K562 (cell line): ENCODE results near the gene FKBP2. TPM values are rescaled to one million over a fixed set of nuclear protein-coding genes. Genes with fewer than 3 reads are reported as not detected.
A peak's percentile ranks its signal among the peaks of the same experiment; 100 is the strongest.

Experiments
- ATAC-seq: fragments of 200-7000 bp; cut with Tn5 transposase; 3 replicates; pipeline ENCODE4 v1.9.1; 2020; ENCODE audit warnings: moderate library complexity
- Bru-seq: library from RNA; stranded (reverse); fragments of 400-500 nt; gene quantifications from one replicate; lab custom pipeline; 2021; lab: Mats Ljungman, UMichigan
- BruChase-seq, 2 experiments: library from RNA; stranded (reverse); fragments of 400-500 nt; gene quantifications; one replicate each; lab custom pipeline; 2021; lab: Mats Ljungman, UMichigan
- BruUV-seq: library from RNA; stranded (reverse); fragments of 400-500 nt; replicated peaks from 2 replicates; lab custom pipeline; 2021; lab: Mats Ljungman, UMichigan
- CTCF ChIA-PET: fragments of 300-600 bp; formaldehyde crosslinking; extraction: SDS; loops from one replicate; lab custom pipeline; 2021; ENCODE audit warnings: low intra/inter-chr PET ratio; lab: Yijun Ruan, JAX
- POLR2A ChIA-PET: fragments of 300-600, 350-650 bp; sonication (Branson Sonifier 250); formaldehyde crosslinking; extraction: SDS; loops from one replicate; lab custom pipeline; 2021; ENCODE audit warnings: antibody characterized with exemption, inconsistent platforms; lab: Yijun Ruan, JAX
- DNase-seq, 4 experiments: peaks; one replicate each; pipeline versions ENCODE4 v3.0.0 to v3.0.0-alpha.2; 2011 to 2018; ENCODE audit warnings: low spot score in 3 of 4, mixed read lengths in 3 of 4; ENCODE audit errors: extremely low read depth in 1 of 4
- FAIRE-seq: peaks from 2 replicates; lab custom pipeline; 2011; peaks lifted over from hg19 to GRCh38; lab: Jason Lieb, UNC
- H2AFZ ChIP-seq: 2 replicates; pipeline ENCODE4 v1.6.0; 2011; ENCODE audit warnings: low read depth, low read length, control low read depth, inconsistent platforms
- H3K27ac ChIP-seq: fragments of 200-600 bp; 3 replicates; pipeline ENCODE4 v1.8.0; 2011; ENCODE audit warnings: low read depth, mild to moderate bottlenecking, control low read depth, inconsistent platforms, low read length, moderate library complexity, mixed read lengths; ENCODE audit errors: extremely low read depth
- H3K27me3 ChIP-seq, 2 experiments: fragments of 300-600 bp in 1 of 2; 2 replicates in 1 of 2; 3 replicates in 1 of 2; pipeline versions ENCODE4 v1.6.0 to v1.8.0; 2011; ENCODE audit warnings: inconsistent platforms in 2 of 2, low read length in 2 of 2, mild to moderate bottlenecking in 1 of 2, mixed read lengths in 1 of 2, moderate library complexity in 1 of 2; ENCODE audit not compliant: control insufficient read depth in 2 of 2, insufficient read depth in 2 of 2
- H3K36me3 ChIP-seq: fragments of 300-600 bp; 3 replicates; pipeline ENCODE4 v1.8.0; 2011; ENCODE audit warnings: mild to moderate bottlenecking, low read length, inconsistent platforms; ENCODE audit not compliant: control insufficient read depth, insufficient read depth
- H3K4me1 ChIP-seq, 2 experiments: fragments of 200-600 bp in 1 of 2; replicated peaks in 1 of 2; 2 replicates in 1 of 2; 3 replicates in 1 of 2; pipeline versions ENCODE4 v1.5.1 to v1.8.0; 2011; ENCODE audit warnings: inconsistent platforms in 2 of 2, low read length in 2 of 2, mild to moderate bottlenecking in 1 of 2, mixed read lengths in 1 of 2, moderate library complexity in 1 of 2; ENCODE audit not compliant: control insufficient read depth in 2 of 2, insufficient read depth in 2 of 2
- H3K4me2 ChIP-seq: 2 replicates; pipeline ENCODE4 v1.6.1; 2011; ENCODE audit warnings: low read length, control low read depth, inconsistent platforms, mixed read lengths; ENCODE audit not compliant: insufficient read depth
- H3K4me3 ChIP-seq: fragments of 200-600 bp; sonication (generic), shearing (Covaris generic); 2 replicates; pipeline ENCODE4 v1.5.1; 2016; ENCODE audit warnings: control low read depth, inconsistent platforms
- H3K79me2 ChIP-seq: fragments of 200-600 bp; 3 replicates; pipeline ENCODE4 v1.8.0; 2011; ENCODE audit warnings: low read length, inconsistent platforms; ENCODE audit not compliant: control insufficient read depth, insufficient read depth
- H3K9ac ChIP-seq, 2 experiments: 2 replicates each; pipeline versions ENCODE4 v1.6.0 to v1.6.1; 2011; ENCODE audit warnings: low read depth in 2 of 2, low read length in 2 of 2, control low read depth in 1 of 2, inconsistent platforms in 1 of 2, mild to moderate bottlenecking in 1 of 2, mixed read lengths in 1 of 2; ENCODE audit not compliant: insufficient read depth in 1 of 2
- H3K9me1 ChIP-seq: one replicate; pipeline ENCODE4 v1.6.0; 2011; ENCODE audit warnings: inconsistent platforms, mild to moderate bottlenecking, low read length, moderate library complexity; ENCODE audit not compliant: control insufficient read depth, insufficient read depth
- H3K9me3 ChIP-seq: replicated peaks from 2 replicates; pipeline ENCODE4 v1.5.1; 2011; ENCODE audit warnings: low read depth, low read length, inconsistent platforms; ENCODE audit not compliant: control insufficient read depth, insufficient read depth
- H4K20me1 ChIP-seq: replicated peaks from 2 replicates; pipeline ENCODE4 v1.6.1; 2011; ENCODE audit warnings: low read length, inconsistent platforms, mixed read lengths; ENCODE audit not compliant: control insufficient read depth, insufficient read depth
- BACH1 ChIP-seq: fragments of 200-800 bp; sonication (Bioruptor generic); IDR thresholded peaks from 2 replicates; pipeline ENCODE4 v1.6.1; 2016; ENCODE audit warnings: missing genetic modification characterization, missing compliant biosample characterization
- KAT8 ChIP-seq: fragments of 450-650 bp; IDR thresholded peaks from 2 replicates; pipeline ENCODE4 v1.6.1; 2016; ENCODE audit warnings: low read depth, mild to moderate bottlenecking
- NR4A1 ChIP-seq, 2 experiments: fragments of 250-450 bp in 1 of 2; fragments of 450-650 bp in 1 of 2; sonication (Bioruptor Pico) in 1 of 2; IDR thresholded peaks; 2 replicates each; pipeline versions ENCODE4 v1.4.0 to v1.6.1; 2016 to 2020; ENCODE audit warnings: mild to moderate bottlenecking in 2 of 2, missing compliant biosample characterization in 1 of 2, missing genetic modification characterization in 1 of 2, moderate library complexity in 1 of 2
- SAFB2 ChIP-seq: fragments of 200-400 bp; formaldehyde crosslinking; IDR thresholded peaks from 2 replicates; pipeline ENCODE4 v1.6.1; 2018; ENCODE audit warnings: borderline replicate concordance, low read length, low read depth, moderate library complexity; ENCODE audit not compliant: severe bottlenecking
- ZNF354B ChIP-seq: fragments of 250-450 bp; sonication (Bioruptor Pico); IDR thresholded peaks from 2 replicates; pipeline ENCODE4 v1.4.0; 2020
- WGBS: fragments of 100-300 bp; shearing (Covaris generic); methylation state at CpG from one replicate; pipeline ENCODE4 v1.1.6; 2016; ENCODE audit warnings: low coverage, mixed read lengths; ENCODE audit not compliant: insufficient coverage; ENCODE audit errors: missing lambda C conversion rate; 5-methylcytosine and 5-hydroxymethylcytosine counted together
- in situ Hi-C: fragments of 300-500 bp; cut with MboI; formaldehyde crosslinking; loops from 4 replicates; pipeline ENCODE4 v1.15.0; 2018; ENCODE audit warnings: inconsistent platforms, mixed read lengths
- intact Hi-C: fragments of 100-400 bp; cut with micrococcal nuclease; formaldehyde crosslinking; loops from 2 replicates; pipeline ENCODE4 v1.14.2; 2022
- long read RNA-seq, 3 experiments: library from polyadenylated mRNA in 2 of 3; library from RNA in 1 of 3; unstranded in 2 of 3; stranded (forward) in 1 of 3; transcript quantifications; one replicate each; pipeline ENCODE4 v2.0.0, GENCODE V29; 2019 to 2022
- polyA minus RNA-seq, 3 experiments: library from RNA; depleted of rRNA, polyadenylated mRNA; stranded (reverse); fragments of >200 nt; gene quantifications; 2 replicates each; pipeline ENCODE4 v1.2.3, GENCODE V29; 2011
- polyA plus RNA-seq, 8 experiments: library from polyadenylated mRNA; depleted of rRNA in 4 of 8; stranded (reverse) in 5 of 8; unstranded in 3 of 8; fragments of >200 nt; fragmentation: Nextera tagmentation in 2 of 8; fragmentation: Illumina TruSeq in 1 of 8; extraction: Ambion mirVana in 2 of 8; extraction: Trizol in 1 of 8; gene quantifications; 2 replicates each; pipeline versions ENCODE4 v1.2.1 to v1.2.3, GENCODE V29; 2011 to 2014; ENCODE audit warnings: inconsistent platforms in 1 of 8, missing spikeins in 1 of 8
- total RNA-seq, 7 experiments: library from RNA; depleted of rRNA in 6 of 7; stranded (reverse); fragments of >200 nt in 6 of 7; fragmentation: Illumina TruSeq in 2 of 7; extraction: Trizol in 2 of 7; gene quantifications; 2 replicates each; pipeline versions ENCODE4 v1.2.1 to v1.2.3, GENCODE V29; 2011 to 2021; ENCODE audit warnings: low replicate concordance in 1 of 7

FKBP2 gene
- 24.7 and 45.5 TPM in 2 replicates for total RNA-seq (2011; cell fraction: chromatin; rRNA removed; ENCODE audit: low replicate concordance)
- total RNA-seq (2011; cell fraction: nucleolus; rRNA removed): 58.4 and 66.4 TPM in 2 replicates
- 56.3 and 59.5 TPM in 2 replicates for total RNA-seq (2011; cell fraction: nucleoplasm; rRNA removed)
- total RNA-seq (2014; rRNA removed): 151 TPM in 2 replicates
- total RNA-seq (2014; rRNA removed; fragmentation: Illumina TruSeq; extraction: Trizol): 28.0 and 49.2 TPM in 2 replicates
- 73.1 and 79.0 TPM in 2 replicates for total RNA-seq (2015; rRNA removed; fragmentation: Illumina TruSeq; extraction: Trizol)
- total RNA-seq (2021): 44.5 and 58.1 TPM in 2 replicates
- 30.8 and 36.6 TPM in 2 replicates for polyA plus RNA-seq (2011; rRNA removed)
- 60.1 and 75.2 TPM in 2 replicates for polyA plus RNA-seq (2011; cell fraction: cytosol; rRNA removed)
- 52.4 and 56.6 TPM in 2 replicates for polyA plus RNA-seq (2011; cell fraction: nucleus; rRNA removed)
- polyA plus RNA-seq (2012): 115 and 123 TPM in 2 replicates
- 71.7 and 83.5 TPM in 2 replicates for polyA plus RNA-seq (2014; fragmentation: Illumina TruSeq; extraction: Trizol)
- polyA plus RNA-seq (2014; fragmentation: Nextera tagmentation; extraction: Ambion mirVana): 10 to 100 TPM in 1 of 2 experiments, 1 to 10 TPM in 1; 3.5 to 27.1 TPM
- 92.2 and 110 TPM in 2 replicates for polyA plus RNA-seq (2014; rRNA removed)
- polyA minus RNA-seq (2011; rRNA and poly(A)+ RNA removed): 10.6 and 16.1 TPM in 2 replicates
- polyA minus RNA-seq (2011; cell fraction: cytosol; rRNA and poly(A)+ RNA removed): 33.8 and 40.5 TPM in 2 replicates
- 7.8 and 14.2 TPM in 2 replicates for polyA minus RNA-seq (2011; cell fraction: nucleus; rRNA and poly(A)+ RNA removed)
- Bru-seq, nascent RNA: percentile 88 among the genes with signal in this experiment
- BruChase-seq, experiment 1, labeled RNA remaining after a 2-hour chase: percentile 82 among the genes with signal in this experiment
- BruChase-seq, experiment 2, labeled RNA remaining after a 6-hour chase: percentile 83 among the genes with signal in this experiment
- long read RNA-seq, experiment 1, transcript FKBP2-203 (6 exons, 613 nt): minor isoform, 6 of 228 reads
- long read RNA-seq, experiment 1, transcript FKBP2-201 (6 exons, 657 nt): major isoform, 113 of 228 reads
- long read RNA-seq, experiment 1, transcript FKBP2-202 (6 exons, 1,002 nt): minor isoform, 21 of 228 reads
- long read RNA-seq, experiment 1, partial matches to known transcripts: 71 of 228 reads
- long read RNA-seq, experiment 1, other reads (novel, unspliced or antisense): 17 of 228 reads
- long read RNA-seq, experiment 2, transcript FKBP2-201 (6 exons, 657 nt): major isoform, 39 of 86 reads
- long read RNA-seq, experiment 2, transcript FKBP2-202 (6 exons, 1,002 nt): minor isoform, 11 of 86 reads
- long read RNA-seq, experiment 2, partial matches to known transcripts: 21 of 86 reads
- long read RNA-seq, experiment 2, other reads (novel, unspliced or antisense): 15 of 86 reads
- long read RNA-seq, experiment 3, transcript FKBP2-201 (6 exons, 657 nt): major isoform, 52 of 76 reads
- long read RNA-seq, experiment 3, partial matches to known transcripts: 10 of 76 reads
- long read RNA-seq, experiment 3, other reads (novel, unspliced or antisense): 9 of 76 reads

DNA sequence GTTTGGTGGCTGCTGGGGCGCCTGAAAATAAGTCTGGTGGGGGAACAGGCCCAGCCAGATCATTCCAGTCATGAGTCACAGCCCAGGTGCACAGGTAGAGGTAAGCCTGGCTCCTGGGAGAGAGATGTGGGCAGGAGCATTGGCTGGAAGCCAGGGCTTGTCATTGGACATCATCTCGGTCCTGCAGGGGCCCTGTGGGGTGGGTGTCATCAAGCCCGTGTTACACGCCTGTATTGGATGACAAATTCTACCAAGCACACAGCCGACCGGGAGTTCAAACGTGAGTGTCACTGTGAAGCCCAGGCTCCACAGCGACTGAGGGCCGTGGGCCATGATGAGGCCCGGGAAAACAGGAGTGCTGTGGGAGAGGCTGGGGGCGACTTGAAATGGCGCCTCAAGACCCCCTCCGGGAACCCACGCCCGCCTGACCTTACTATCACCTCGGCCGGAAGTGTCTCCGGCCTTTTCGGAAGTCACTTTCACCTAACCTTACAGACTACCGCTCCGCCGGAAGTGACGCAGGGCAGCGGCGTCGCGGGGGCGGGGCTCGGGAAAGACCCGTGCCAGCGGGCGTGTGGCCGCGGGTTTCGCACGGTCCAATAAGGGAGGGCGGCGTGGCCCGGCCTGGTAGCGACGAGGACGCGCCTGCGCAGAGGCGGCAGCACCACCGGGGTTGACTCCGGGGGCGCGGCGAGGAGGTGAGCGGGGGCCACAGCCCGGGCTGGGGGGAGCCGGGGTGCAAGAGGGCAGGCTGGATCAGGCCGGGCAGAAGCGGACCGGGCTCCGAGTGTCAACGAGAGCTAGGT lies at the start of gene FKBP2:
Gene FKBP2 (plus strand): TSS at position 661 of the 806 bp plus-strand sequence. CDS start 1,293 bp downstream, outside the sequence.
- Histone ChIP-seq H3K9me3 (no peaks in the 10 kb centered on the region), H3K27me3 (no peaks in the 10 kb centered on the region), H3K79me2 (peaks cover 57% of the 10 kb centered on the region), H3K4me3 (peak within 1 kb of the TSS; percentile 99), H3K36me3 (peaks cover 71% of the 10 kb centered on the region), H3K4me1 (peaks cover 27 to 70% of the 10 kb centered on the region in 2 experiments), H2AFZ (peak within 1 kb of the TSS; percentile 75), H3K4me2 (peak within 1 kb of the TSS; percentile 92), H4K20me1 (0 out of 2 replicates have a peak, but pooled peaks cover 3% of the 10 kb centered on the region), H3K27ac (peak within 1 kb of the TSS; percentile 95), H3K9ac (peak within 1 kb of the TSS; percentile 93 to 97), H3K9me1 (no peaks in the 10 kb centered on the region)
- CTCF ChIA-PET: no interaction called here
- ATAC-seq (peak; percentile 70), FAIRE-seq (peak; percentile 89), DNase-seq (peak; percentile 89 to 98 (median 93))
- WGBS: under 1% methylated on average over 51 of the region's 58 CpGs
- TSS peak; percentile 85 for BruUV-seq
- POLR2A ChIA-PET: interaction anchor here (0.5 to 1.0 kb wide), 11 partner anchors 8 to 700 kb away, joined by 3 to 6 read pairs (median 5); partner anchors contain the start of genes ESRRA and FERMT3
- intact Hi-C loops (loop anchor here (10.0 kb wide), 1 partner anchor 64 kb away; the partner anchor contains the start of genes CATSPERZ and ESRRA), in situ Hi-C loops (no loop called here)
- TF ChIP-seq NR4A1 (CRISPR knock-in tag; IDR thresholded peaks at IDR 0.05) (no peak; the same call in 1 of the 2 replicates), NR4A1 (tag; IDR thresholded peaks at IDR 0.05) (no peak; the same call in 1 of the 2 replicates), KAT8 (no peak), SAFB2 (no peak), ZNF354B (CRISPR knock-in tag) (no peak), BACH1 (tag) (no peak; the same call in 1 of the 2 replicates)
